ENCODE data around the gene PHKA2. TPM values are rescaled to one million over a fixed set of nuclear protein-coding genes. Genes with fewer than 3 reads are reported as not detected.

The PHKA2 gene, protein sequence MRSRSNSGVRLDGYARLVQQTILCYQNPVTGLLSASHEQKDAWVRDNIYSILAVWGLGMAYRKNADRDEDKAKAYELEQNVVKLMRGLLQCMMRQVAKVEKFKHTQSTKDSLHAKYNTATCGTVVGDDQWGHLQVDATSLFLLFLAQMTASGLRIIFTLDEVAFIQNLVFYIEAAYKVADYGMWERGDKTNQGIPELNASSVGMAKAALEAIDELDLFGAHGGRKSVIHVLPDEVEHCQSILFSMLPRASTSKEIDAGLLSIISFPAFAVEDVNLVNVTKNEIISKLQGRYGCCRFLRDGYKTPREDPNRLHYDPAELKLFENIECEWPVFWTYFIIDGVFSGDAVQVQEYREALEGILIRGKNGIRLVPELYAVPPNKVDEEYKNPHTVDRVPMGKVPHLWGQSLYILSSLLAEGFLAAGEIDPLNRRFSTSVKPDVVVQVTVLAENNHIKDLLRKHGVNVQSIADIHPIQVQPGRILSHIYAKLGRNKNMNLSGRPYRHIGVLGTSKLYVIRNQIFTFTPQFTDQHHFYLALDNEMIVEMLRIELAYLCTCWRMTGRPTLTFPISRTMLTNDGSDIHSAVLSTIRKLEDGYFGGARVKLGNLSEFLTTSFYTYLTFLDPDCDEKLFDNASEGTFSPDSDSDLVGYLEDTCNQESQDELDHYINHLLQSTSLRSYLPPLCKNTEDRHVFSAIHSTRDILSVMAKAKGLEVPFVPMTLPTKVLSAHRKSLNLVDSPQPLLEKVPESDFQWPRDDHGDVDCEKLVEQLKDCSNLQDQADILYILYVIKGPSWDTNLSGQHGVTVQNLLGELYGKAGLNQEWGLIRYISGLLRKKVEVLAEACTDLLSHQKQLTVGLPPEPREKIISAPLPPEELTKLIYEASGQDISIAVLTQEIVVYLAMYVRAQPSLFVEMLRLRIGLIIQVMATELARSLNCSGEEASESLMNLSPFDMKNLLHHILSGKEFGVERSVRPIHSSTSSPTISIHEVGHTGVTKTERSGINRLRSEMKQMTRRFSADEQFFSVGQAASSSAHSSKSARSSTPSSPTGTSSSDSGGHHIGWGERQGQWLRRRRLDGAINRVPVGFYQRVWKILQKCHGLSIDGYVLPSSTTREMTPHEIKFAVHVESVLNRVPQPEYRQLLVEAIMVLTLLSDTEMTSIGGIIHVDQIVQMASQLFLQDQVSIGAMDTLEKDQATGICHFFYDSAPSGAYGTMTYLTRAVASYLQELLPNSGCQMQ
- 6.2 and 9.4 TPM in 2 replicates for total RNA-seq

DNA sequence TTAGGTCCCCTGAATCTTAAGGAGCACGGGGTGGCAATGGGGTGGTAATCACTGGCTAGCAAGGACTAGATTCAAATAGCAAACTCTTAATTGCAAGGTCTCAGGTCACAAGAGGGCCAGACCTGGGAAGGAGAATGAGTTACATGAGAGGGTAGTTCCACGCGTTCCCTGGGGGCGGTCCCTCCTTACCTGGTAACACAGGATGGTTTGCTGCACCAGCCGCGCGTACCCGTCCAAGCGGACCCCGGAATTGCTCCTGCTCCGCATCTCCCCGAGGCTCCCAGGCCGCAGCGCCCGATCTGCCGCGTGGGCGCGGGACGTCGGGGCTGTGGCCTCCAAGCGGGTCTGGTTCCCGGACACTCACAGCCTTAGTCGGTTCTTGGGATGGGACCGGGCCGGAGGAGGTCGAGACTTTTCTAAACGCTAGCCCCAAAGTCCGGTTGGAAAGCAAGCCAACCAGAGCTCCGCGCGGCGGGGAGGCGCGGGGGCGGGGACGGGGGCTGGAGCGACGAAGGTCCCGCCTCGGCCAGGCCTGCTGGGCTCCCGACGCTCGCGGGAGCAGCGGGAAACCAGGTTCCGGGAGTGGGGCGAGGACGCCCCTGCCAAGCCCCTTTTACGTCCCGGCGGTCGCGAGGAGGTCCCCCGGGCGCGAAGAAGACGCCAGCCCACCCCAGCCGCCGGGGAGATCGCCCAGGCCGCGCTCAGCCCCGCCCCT is at the start of gene PHKA2:
PHKA2 (minus strand) TSS at position 449 of the 715 bp plus-strand sequence; CDS start at position 267, 182 bp downstream.

Other genes starting within 250 kb of the PHKA2 start
- 0.18 and 2.3 TPM in 2 replicates for gene ADGRG2, start 138.4 kb upstream of the PHKA2 start, total RNA-seq